GM18951 (cell line): ENCODE results near the gene SSH2.

ENCODE experiments used
- POLR2A ChIP-seq: IDR thresholded peaks from 4 replicates; pipeline ENCODE4 v1.6.1; 2011; ENCODE audit warnings: mild to moderate bottlenecking; ENCODE audit not compliant: insufficient read length, insufficient read depth; ENCODE audit errors: extremely low read depth
- in situ Hi-C: fragments of 300-500 bp; cut with MboI; formaldehyde crosslinking; loops from one replicate; pipeline ENCODE4 v1.12.0; 2022; ENCODE audit warnings: low sequenced_read_pairs, mixed read lengths, inconsistent platforms; ENCODE audit not compliant: unreplicated experiment

SSH2 gene

GRCh38 chr17:29587591-29587990, 342.4 kb downstream of the SSH2 start:
- no peak for TF ChIP-seq POLR2A
- in situ Hi-C loops: no loop called here

DNA sequence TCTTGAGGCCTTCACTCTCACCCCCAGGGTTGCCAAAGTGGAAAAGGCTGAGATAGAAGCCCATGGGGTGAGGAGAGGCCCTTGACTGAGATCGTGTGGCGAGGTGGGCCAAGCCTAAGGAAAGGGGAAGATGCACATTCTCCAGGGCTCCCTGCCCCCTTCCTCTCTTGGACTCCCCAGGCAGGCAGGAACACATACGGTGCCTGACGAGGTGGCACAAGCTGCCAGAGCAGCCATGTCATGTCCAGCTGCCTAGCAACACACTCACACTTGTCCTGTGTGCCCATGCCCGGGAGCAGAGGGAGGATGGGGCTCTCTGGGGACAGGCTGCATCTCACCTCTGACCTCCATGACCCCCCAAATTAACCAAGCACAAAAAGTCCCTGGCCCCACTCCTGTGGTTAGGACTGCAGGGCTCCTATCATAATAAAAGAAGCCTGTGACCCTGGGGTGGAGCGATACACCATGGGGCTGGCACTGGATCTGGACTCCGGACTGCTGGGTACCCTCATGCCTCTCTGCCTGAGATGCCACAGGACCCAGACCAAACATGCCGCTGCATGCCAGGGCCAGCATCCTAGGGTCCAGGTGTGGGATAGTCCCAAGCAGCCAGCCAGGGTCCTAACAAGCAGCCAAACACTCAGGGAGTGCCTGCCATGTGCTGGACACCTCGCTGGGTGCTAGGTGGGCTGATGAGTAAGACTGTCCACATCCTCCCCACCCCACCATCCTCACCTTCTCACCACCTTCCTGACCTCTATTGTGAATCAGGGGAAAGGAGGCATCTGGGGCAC, 343.2 kb downstream of the SSH2 start:
- no peak for TF ChIP-seq POLR2A
- in situ Hi-C loops: no loop called here

DNA sequence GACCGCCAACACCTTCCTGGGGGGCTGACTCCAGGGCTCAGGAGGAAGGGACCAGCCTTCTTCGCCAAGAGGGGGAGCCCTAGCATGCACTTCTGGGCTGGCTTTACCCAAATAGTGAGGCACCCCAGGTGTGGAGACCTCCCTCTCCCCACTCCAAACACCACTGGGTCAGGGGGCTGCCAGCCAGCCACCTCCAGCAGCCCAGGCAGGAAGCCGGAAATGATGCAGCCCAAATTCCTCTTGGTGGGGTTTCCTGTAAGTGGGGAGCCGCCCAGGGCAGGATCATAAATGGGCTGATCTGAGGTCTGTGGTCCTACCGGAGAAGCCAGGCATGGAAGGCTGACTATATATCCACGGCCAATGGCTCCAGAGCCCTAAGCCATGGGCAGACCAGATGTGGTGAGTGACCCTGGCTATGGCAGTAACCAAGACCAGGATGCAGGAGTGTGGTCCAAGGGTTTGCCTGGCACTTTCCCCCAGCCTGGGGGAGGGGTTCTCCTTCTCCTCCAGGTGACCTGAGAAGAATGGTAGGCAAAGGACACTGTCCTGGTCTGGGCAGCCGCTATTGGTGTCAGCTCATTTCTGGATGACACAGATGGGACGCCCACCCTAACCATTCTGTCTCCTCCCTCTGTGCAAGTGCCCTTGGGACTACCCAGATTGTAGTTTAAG, 344.8 kb downstream of the SSH2 start:
- TF ChIP-seq POLR2A: no peak
- in situ Hi-C loops: no loop called here

DNA sequence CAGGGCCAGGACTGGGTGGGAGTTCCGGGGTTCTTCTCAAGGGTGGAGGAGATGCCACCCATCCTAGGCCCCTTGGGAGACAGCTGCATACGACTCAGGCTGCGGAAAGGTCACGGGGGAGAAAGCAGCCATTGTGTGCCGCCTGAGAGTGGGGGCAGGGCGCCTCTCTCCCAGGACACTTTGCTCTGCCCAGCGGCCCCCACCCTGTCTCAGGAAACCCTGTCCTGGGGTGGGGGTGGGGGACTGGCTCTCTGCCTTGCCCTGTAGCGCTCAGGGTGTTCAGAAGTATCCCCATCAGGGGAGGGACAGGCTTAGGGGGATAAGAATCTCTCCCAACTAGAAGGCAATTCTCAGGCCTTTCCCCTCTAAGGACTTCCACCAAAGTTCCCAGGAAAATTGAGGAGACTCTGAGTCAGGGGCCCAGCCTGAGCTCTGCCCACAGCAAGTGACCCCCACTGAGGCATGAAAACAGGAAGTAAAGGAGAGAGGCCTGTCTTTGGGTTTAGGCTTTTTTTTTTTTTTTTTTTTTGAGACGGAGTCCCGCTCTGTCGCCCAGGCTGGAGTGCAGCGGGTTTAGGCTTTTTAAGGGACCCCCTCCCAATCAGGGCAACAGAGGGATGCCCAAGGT, 345.5 kb downstream of the SSH2 start:
- in situ Hi-C loops: no loop called here

DNA sequence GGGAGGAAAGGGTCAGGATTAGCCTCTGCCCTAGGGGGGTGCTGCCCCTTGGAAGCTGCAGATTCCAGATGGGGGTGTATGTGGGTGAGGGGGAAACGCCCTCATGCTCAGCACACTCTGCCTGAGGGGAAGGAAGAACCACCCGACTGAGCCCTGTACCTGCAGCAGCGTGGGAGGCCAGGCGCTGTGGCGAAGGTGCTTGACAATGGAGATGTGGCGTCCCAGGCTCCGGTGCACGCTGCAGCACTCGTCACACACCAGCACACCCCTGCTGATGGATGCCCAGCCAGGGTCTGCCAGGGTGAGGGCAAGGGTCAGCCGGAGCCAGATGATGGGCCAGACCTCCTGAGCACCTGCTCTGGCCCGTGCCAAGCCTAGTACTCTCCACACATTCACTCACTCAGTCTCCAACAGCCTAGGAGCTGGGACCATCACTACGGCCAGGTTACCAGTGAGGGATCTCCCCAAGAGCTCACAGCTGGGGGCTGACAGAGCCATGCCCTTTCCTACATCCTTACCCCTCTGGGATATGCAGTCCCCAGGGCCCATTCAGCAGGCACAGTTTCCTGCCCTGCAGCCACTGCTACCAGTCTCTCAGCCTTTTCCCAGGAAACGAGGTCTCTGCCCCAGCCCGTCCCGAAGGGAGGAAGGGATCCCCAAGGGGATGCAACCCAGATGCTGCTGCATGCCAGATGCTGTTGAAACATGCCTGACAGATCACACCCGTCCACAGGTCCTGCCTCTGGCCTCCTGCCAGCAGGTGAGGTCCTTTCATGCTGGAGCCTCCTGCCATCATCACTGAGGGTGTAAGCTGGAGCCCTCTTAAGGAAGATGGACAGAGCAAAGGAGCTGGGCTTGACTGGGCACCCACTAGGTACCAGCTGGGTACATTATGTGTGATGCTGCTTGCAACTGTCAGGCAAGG, 346.4 kb downstream of the SSH2 start:
- TF ChIP-seq POLR2A: no peak
- in situ Hi-C loops: no loop called here

More for the DNA sequence above, 345.5 kb downstream of the SSH2 start:
- TF ChIP-seq POLR2A: no peak

- no peak for TF ChIP-seq POLR2A
- in situ Hi-C loops: no loop called here
Observed at GRCh38 chr17:29582772-29583171, 347.3 kb downstream of the SSH2 start.

GRCh38 chr17:29582254-29582765, 347.7 kb downstream of the SSH2 start:
- TF ChIP-seq POLR2A: no peak
- in situ Hi-C loops: no loop called here

- TF ChIP-seq POLR2A: no peak
Observed at GRCh38 chr17:29581583-29582253, 348.3 kb downstream of the SSH2 start.

DNA sequence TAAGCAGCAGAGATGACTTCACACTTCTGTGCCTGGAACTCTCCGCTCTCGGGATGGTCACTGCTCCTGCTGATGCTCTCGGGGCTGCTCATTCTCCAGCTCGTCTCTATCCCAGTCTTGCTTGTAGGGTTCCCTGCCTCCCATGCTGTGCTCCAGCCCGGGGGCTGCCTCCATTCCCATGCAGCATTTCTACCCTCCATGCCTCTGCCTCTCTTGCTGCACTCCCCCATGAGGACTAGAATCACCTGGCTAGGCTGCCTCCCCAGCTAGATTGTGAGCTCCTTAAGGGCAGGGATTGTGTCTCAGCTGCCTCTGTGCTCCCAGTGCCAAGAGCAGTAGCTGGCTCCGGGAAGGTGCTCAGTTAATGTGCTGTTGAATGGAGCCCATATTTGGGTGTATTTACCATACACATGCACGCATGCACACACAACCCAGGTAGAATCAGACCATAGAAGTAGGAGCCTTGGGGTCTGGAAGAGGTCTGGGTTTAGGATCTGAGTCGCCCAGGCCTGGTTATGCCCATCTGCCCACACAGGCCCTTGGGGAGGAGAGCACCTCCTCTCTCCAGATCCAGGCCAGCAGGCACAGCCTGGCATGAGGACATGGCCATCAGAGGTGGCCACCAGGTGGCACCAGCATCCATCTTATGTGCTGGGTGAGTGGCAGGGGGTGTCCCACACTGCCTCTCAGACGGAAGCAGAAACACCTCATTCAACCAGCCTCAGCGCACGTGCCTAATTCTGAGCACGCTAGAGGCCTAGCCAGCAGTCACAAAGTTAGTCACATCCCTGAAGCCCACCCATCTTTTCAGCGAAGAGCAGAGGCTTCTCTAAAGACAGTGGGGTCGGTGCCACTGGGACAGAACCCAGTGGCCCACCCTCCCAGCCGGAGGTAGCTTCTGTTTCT, 349.9 kb downstream of the SSH2 start:
- TF ChIP-seq POLR2A: no peak
- in situ Hi-C loops: no loop called here

More at GRCh38 chr17:29581583-29582253, 348.3 kb downstream of the SSH2 start:
- in situ Hi-C loops: no loop called here

DNA sequence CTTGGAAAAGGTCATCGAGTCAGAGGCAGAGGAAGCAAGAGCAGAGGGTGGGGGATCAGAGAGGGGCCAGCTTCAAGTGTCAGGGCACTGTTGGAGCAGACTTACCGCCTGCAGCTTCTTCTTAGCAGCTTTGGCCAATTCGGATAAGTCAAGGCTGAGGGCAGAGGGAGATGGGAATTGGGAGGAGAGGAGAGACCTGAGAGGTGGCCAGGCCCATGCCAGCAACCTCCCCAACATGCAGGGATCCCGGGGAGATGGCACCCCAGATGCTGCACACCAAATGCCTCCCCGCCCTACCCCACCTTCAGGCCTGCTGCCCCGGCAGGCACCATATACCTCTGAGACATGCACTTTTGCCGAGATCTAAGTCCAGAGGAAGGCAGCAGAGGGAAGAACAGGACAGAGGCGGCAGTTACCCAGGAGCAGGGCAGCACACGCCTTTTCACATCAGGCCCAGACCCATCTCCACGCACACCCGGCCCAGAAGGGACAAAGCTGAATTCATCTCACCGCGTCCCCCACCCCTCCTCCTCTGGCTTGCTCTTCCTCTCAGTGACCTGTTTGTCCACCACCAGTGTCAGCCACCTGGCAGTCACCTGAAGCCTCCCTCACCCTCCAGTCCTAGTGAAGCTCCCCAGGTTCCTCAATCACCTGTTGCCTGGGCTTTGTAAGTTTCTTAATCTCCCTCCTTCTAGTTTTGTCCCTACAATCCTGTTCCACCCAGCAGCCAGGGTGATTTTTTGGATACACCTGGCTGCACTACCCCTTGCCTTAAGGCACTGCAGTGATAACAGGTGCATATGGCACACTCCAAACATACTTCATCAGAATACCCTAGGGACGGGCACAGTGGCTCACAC, 351.2 kb downstream of the SSH2 start:
- TF ChIP-seq POLR2A: no peak
- in situ Hi-C loops: no loop called here
